ENCODE measurements around the gene BRIX1.

BRIX1 gene, protein sequence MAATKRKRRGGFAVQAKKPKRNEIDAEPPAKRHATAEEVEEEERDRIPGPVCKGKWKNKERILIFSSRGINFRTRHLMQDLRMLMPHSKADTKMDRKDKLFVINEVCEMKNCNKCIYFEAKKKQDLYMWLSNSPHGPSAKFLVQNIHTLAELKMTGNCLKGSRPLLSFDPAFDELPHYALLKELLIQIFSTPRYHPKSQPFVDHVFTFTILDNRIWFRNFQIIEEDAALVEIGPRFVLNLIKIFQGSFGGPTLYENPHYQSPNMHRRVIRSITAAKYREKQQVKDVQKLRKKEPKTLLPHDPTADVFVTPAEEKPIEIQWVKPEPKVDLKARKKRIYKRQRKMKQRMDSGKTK

DNA sequence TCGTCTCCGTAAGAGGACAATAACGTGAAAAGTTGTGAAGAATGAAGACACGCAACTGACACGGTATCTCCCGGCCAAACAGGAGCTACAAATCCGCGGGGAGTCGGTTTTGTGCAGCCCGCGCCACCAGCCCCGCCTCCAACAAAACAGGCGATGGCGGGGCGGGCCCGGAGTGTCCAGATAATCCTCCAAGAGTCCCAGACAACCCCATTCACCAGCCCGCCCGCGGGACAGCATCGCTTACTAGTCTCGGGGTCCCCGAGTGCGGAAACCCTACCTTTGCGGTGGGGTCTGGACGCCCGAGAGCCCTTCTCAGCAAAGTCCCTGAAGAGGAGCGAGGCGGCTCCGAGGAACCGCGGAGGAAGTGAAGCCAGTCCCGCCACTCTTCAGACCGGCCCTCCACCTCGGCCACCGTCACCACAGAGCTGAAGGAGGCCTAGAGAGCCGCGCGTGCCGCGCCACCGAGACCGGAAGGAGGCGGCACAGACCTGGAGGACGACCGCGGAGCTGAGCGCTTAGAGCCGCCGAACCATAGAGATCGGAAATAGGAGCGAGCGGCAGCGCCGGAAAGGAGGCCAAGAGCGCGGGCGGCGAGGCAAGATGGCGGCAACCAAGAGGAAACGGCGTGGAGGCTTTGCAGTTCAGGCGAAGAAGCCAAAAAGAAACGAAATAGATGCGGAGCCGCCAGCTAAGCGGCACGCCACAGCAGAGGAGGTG lies at the start of gene BRIX1, which contains the start of gene RAD1:
Gene BRIX1 (plus strand): TSS at position 573 of the 717 bp plus-strand sequence. CDS start 28 bp downstream, at position 601.
Gene RAD1 (minus strand): TSS at position 366 of the 717 bp plus-strand sequence. CDS start 612 bp downstream, outside the sequence.
- Histone ChIP-seq H3K9me3 (ENCODE audit: insufficient read depth, low read length) (no peaks in the 10 kb centered on the region), H3K27me3 (ENCODE audit: low read length) (no peaks in the 10 kb centered on the region), H3K9me2 (replicated peaks; ENCODE audit: insufficient read depth, low read length) (no peaks in the 10 kb centered on the region), H3K4me3 (ENCODE audit: insufficient read depth, low read length, poor library complexity, severe bottlenecking) (peak within 1 kb of the TSS; percentile 97), H3F3A (ENCODE audit: insufficient read depth) (peaks cover 20% of the 10 kb centered on the region; the same call in 1 of the 2 replicates), H2AFZ (ENCODE audit: low read depth, low read length, severe bottlenecking) (peak within 1 kb of the TSS; percentile 89), H3K36me3 (ENCODE audit: low read length) (peaks cover 48% of the 10 kb centered on the region), H3K4me2 (ENCODE audit: low read depth, low read length, poor library complexity, severe bottlenecking) (peak within 1 kb of the TSS; percentile 99), H3K79me2 (ENCODE audit: insufficient read depth, low read length) (peaks cover 82% of the 10 kb centered on the region), H3K9ac (ENCODE audit: low read length) (peak within 1 kb of the TSS; percentile 97), H3K27ac (ENCODE audit: low read depth, low read length) (peak within 1 kb of the TSS; percentile 80), H4K20me1 (ENCODE audit: low read depth, low read length) (peaks cover 22% of the 10 kb centered on the region)
- TF ChIP-seq, protein P1, sequence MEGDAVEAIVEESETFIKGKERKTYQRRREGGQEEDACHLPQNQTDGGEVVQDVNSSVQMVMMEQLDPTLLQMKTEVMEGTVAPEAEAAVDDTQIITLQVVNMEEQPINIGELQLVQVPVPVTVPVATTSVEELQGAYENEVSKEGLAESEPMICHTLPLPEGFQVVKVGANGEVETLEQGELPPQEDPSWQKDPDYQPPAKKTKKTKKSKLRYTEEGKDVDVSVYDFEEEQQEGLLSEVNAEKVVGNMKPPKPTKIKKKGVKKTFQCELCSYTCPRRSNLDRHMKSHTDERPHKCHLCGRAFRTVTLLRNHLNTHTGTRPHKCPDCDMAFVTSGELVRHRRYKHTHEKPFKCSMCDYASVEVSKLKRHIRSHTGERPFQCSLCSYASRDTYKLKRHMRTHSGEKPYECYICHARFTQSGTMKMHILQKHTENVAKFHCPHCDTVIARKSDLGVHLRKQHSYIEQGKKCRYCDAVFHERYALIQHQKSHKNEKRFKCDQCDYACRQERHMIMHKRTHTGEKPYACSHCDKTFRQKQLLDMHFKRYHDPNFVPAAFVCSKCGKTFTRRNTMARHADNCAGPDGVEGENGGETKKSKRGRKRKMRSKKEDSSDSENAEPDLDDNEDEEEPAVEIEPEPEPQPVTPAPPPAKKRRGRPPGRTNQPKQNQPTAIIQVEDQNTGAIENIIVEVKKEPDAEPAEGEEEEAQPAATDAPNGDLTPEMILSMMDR (IDR thresholded peaks at IDR 0.05; ENCODE audit: insufficient read depth, low read length, poor library complexity, severe bottlenecking), result no peak
- TF ChIP-seq EZH2phosphoT487 (conservative IDR thresholded peaks at IDR 0.05; ENCODE audit: low read length), result no peak

DNA sequence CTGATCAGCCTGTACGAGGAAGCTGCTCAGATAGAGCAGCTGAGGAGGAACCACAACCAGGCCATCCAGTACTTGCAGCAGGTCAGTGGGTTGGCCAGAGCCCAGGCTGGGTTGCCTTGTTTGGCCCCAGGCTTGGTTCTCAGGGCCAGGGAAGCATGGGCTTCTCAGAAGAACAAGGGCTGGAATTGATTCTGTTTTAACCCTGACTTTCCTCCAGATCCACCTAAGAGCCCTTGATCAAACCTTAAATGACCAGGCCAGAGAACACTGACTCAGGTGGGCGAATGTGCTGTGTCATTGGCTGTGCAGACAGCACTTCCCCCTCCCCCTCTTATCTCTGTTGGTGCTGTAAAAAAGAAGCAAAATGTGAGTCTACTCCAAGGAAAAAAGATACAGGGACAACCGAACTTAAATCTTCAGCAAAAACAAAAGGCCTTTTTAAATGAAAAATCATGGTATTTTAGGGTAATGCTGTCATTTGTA lies 48.5 kb upstream of the BRIX1 start:
- Histone ChIP-seq H3F3A (ENCODE audit: insufficient read depth) (no peaks in the 10 kb centered on the region), H3K4me3 (ENCODE audit: insufficient read depth, low read length, poor library complexity, severe bottlenecking) (no peak overlapping the region), H3K27ac (ENCODE audit: low read depth, low read length) (no peak overlapping the region), H4K20me1 (ENCODE audit: low read depth, low read length) (no peaks in the 10 kb centered on the region), H3K9ac (ENCODE audit: low read length) (no peak overlapping the region), H3K4me2 (ENCODE audit: low read depth, low read length, poor library complexity, severe bottlenecking) (no peak overlapping the region), H3K27me3 (ENCODE audit: low read length) (no peaks in the 10 kb centered on the region), H3K9me2 (replicated peaks; ENCODE audit: insufficient read depth, low read length) (no peaks in the 10 kb centered on the region; the same call in 1 of the 2 replicates), H3K9me3 (ENCODE audit: insufficient read depth, low read length) (no peaks in the 10 kb centered on the region), H3K79me2 (ENCODE audit: insufficient read depth, low read length) (no peaks in the 10 kb centered on the region), H3K36me3 (ENCODE audit: low read length) (no peaks in the 10 kb centered on the region), H2AFZ (ENCODE audit: low read depth, low read length, severe bottlenecking) (no peak overlapping the region)
- TF ChIP-seq EZH2phosphoT487 (conservative IDR thresholded peaks at IDR 0.05; ENCODE audit: low read length), result no peak
- TF ChIP-seq, protein P1 (IDR thresholded peaks at IDR 0.05; ENCODE audit: insufficient read depth, low read length, poor library complexity, severe bottlenecking), result no peak

DNA sequence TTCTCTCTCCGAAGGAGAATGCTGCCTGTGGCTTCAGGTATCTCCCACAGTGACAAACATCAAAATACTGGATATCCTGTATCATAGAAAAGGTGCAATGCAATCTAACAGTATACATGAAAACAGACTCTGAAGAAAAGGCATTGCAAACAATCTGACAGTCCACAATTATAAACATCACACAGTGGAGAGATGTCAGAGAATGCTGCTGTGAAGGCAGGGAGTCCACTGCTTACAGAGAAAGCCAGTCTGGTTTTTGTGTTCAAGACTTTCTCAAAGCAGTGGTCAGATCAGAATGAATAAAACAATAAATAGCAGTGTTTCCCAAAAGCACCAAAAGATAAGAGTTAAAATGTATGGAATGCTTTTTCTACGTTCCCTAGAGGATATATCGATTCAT lies 47.9 kb upstream of the BRIX1 start:
- no peak for TF ChIP-seq EZH2phosphoT487 (conservative IDR thresholded peaks at IDR 0.05; ENCODE audit: low read length)
- TF ChIP-seq, protein P1 (IDR thresholded peaks at IDR 0.05; ENCODE audit: insufficient read depth, low read length, poor library complexity, severe bottlenecking), result no peak
- no peaks in the 10 kb centered on the region for H3F3A ChIP-seq (ENCODE audit: insufficient read depth)
- no peak overlapping the region for H2AFZ ChIP-seq (ENCODE audit: low read depth, low read length, severe bottlenecking)
- H3K36me3 ChIP-seq (ENCODE audit: low read length), result no peaks in the 10 kb centered on the region
- no peak overlapping the region for H3K4me3 ChIP-seq (ENCODE audit: insufficient read depth, low read length, poor library complexity, severe bottlenecking)
- no peaks in the 10 kb centered on the region for H3K9me3 ChIP-seq (ENCODE audit: insufficient read depth, low read length)
- no peak overlapping the region for H3K9ac ChIP-seq (ENCODE audit: low read length)
- no peaks in the 10 kb centered on the region; the same call in 1 of the 2 replicates for H3K9me2 ChIP-seq (replicated peaks; ENCODE audit: insufficient read depth, low read length)
- H3K27ac ChIP-seq (ENCODE audit: low read depth, low read length), result no peak overlapping the region
- H3K4me2 ChIP-seq (ENCODE audit: low read depth, low read length, poor library complexity, severe bottlenecking), result no peak overlapping the region
- H3K27me3 ChIP-seq (ENCODE audit: low read length), result no peaks in the 10 kb centered on the region
- H4K20me1 ChIP-seq (ENCODE audit: low read depth, low read length), result no peaks in the 10 kb centered on the region
- H3K79me2 ChIP-seq (ENCODE audit: insufficient read depth, low read length), result no peaks in the 10 kb centered on the region

Data from SU-DHL-6 (cell line).